Measurements from ENCODE around the gene TMEM212. TPM values are rescaled to one million over a fixed set of nuclear protein-coding genes. Genes with fewer than 3 reads are reported as not detected.

TMEM212 gene
- total RNA-seq, 2 donors from 2014 or later: not detected

DNA sequence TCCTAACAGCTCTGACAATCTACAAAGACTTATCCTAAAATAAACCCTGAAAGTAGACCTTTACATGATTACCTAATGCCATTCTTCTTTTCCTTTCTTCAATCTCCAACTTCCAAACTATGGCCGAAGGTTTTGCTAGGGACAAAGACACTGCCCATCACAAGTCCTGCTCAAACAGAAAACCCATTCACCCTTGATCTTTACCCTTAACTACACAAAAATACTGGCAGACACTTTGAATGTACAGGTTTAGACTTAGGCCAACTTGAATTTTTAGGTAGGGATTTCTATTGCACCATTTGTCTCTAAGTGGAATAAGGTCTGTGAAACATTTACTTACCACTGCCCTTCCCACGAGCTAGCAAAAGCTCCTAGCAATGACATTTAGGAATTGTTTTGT, 64.6 kb downstream of the TMEM212 start:
- H3K9ac ChIP-seq (ENCODE audit: extremely low read depth, low read length, poor library complexity, severe bottlenecking): no peak overlapping the region
- H3K4me3 Mint-ChIP-seq: no peak overlapping the region
- H3K4me1 Mint-ChIP-seq: no peaks in the 10 kb centered on the region
- no peak for DNase-seq
- H3K9me3 ChIP-seq (ENCODE audit: control insufficient read depth, low read length): peaks cover 31% of the 10 kb centered on the region
- H3K27ac Mint-ChIP-seq: no peak overlapping the region
- peaks cover 4% of the 10 kb centered on the region for H3K36me3 Mint-ChIP-seq (ENCODE audit: low read depth)
- TF ChIP-seq, protein P1, sequence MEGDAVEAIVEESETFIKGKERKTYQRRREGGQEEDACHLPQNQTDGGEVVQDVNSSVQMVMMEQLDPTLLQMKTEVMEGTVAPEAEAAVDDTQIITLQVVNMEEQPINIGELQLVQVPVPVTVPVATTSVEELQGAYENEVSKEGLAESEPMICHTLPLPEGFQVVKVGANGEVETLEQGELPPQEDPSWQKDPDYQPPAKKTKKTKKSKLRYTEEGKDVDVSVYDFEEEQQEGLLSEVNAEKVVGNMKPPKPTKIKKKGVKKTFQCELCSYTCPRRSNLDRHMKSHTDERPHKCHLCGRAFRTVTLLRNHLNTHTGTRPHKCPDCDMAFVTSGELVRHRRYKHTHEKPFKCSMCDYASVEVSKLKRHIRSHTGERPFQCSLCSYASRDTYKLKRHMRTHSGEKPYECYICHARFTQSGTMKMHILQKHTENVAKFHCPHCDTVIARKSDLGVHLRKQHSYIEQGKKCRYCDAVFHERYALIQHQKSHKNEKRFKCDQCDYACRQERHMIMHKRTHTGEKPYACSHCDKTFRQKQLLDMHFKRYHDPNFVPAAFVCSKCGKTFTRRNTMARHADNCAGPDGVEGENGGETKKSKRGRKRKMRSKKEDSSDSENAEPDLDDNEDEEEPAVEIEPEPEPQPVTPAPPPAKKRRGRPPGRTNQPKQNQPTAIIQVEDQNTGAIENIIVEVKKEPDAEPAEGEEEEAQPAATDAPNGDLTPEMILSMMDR (conservative IDR thresholded peaks at IDR 0.05): no peak
- H3K36me3 ChIP-seq (ENCODE audit: control insufficient read depth, insufficient read depth, low read length): no peaks in the 10 kb centered on the region
- no peaks in the 10 kb centered on the region for H3K27me3 ChIP-seq (ENCODE audit: control insufficient read depth, insufficient read depth, low read length, poor library complexity, severe bottlenecking)
- H3K27ac ChIP-seq (ENCODE audit: low read depth, low read length): no peak overlapping the region
- no peaks in the 10 kb centered on the region for H3K4me1 ChIP-seq (ENCODE audit: control insufficient read depth, insufficient read depth, low read length)
- H3K9me3 Mint-ChIP-seq: peaks cover 44% of the 10 kb centered on the region
- peaks cover 2% of the 10 kb centered on the region for H3K27me3 Mint-ChIP-seq (ENCODE audit: insufficient read depth)
- H3K4me3 ChIP-seq (ENCODE audit: low read length): no peak overlapping the region
- WGBS, 2 experiments (ENCODE audit: insufficient coverage in 1 of 2, insufficient read length in 1 of 2): 89% methylated on average over 2 of the region's 2 CpGs; no CpG with 5 or more reads in 1 of the 2 experiments

DNA sequence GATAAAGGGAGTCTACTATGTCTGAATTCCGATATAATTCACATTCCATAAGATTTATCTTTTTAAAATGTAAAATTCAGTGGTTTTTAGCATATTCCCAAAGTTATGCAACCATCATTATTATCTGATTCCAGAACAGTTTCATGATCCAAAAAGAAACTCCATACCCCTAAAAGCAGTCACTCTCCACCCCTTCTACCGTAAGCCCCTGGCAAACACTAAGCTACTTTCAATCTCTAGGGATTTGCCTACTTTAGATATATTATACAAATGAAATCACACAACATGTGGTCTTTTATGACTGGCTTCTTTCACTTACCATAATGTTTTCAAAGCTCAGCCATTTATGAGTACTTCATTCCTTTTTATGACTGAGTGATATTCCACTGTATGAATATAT, 65.6 kb downstream of the TMEM212 start:
- Mint-ChIP-seq H3K4me3 (no peak overlapping the region), H3K4me1 (no peaks in the 10 kb centered on the region), H3K27ac (no peak overlapping the region), H3K9me3 (peaks cover 44% of the 10 kb centered on the region), H3K36me3 (ENCODE audit: low read depth) (peaks cover 4% of the 10 kb centered on the region), H3K27me3 (ENCODE audit: insufficient read depth) (peaks cover 2% of the 10 kb centered on the region)
- Histone ChIP-seq H3K4me3 (ENCODE audit: low read length) (no peak overlapping the region), H3K9me3 (ENCODE audit: control insufficient read depth, low read length) (peaks cover 31% of the 10 kb centered on the region), H3K4me1 (ENCODE audit: control insufficient read depth, insufficient read depth, low read length) (no peaks in the 10 kb centered on the region), H3K9ac (ENCODE audit: extremely low read depth, low read length, poor library complexity, severe bottlenecking) (no peak overlapping the region), H3K27me3 (ENCODE audit: control insufficient read depth, insufficient read depth, low read length, poor library complexity, severe bottlenecking) (no peaks in the 10 kb centered on the region), H3K36me3 (ENCODE audit: control insufficient read depth, insufficient read depth, low read length) (no peaks in the 10 kb centered on the region), H3K27ac (ENCODE audit: low read depth, low read length) (no peak overlapping the region)
- DNase-seq: no peak
- TF ChIP-seq, protein P1 (conservative IDR thresholded peaks at IDR 0.05): no peak
- 97 to 100% methylated on average over 1 to 2 of the region's 2 CpGs for WGBS, 2 experiments (ENCODE audit: insufficient coverage in 1 of 2, insufficient read length in 1 of 2)

Other genes starting within 250 kb of the TMEM212 start
- 10 to 100 TPM in 1 of 2 donors, 1 to 10 TPM in 1; 9.5 to 15.9 TPM for gene PLD1, start 32.9 kb upstream of the TMEM212 start, total RNA-seq
- gene FNDC3B, start 196.2 kb downstream of the TMEM212 start, total RNA-seq: 100 to 1,000 TPM in 1 of 2 donors, 10 to 100 TPM in 1; 80.6 to 107 TPM

All from endodermal cell (in vitro differentiated cells).